ENCODE measurements around the gene KCNJ11. TPM values are rescaled to one million over a fixed set of nuclear protein-coding genes. Genes with fewer than 3 reads are reported as not detected.

Gene KCNJ11
- total and polyA plus RNA-seq, 2 of the 8 experiments (the other 6 are each of a cell fraction or from before 2014, with no cell fraction given): 3.8 to 6.3 TPM

DNA sequence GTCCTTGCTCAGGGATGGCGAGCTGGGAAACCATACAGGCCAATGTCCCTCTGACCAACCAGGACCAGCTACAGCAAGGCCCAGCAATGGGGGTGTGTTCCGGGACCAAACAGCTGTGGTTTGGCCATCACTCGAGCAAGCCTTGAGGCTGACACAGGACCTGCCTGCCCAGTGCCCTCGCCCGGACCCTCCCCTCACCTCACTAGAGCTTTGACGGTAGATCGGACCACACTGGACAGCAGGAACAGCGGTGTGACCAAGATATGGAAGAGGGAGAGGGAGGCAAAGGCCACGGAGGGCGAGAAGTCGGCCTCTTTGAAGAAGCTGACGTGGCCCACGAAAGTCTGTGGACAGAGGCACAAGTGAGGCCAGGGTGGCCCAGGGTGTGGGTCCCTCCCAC lies 42.2 kb upstream of the KCNJ11 start:
- no peaks in the 10 kb centered on the region for H3K79me2 ChIP-seq (ENCODE audit: control insufficient read depth in 1 of 2, insufficient read depth in 2 of 2, low read length in 2 of 2)
- no peak overlapping the region for H3K14ac ChIP-seq (ENCODE audit: insufficient read length)
- H4K5ac ChIP-seq (ENCODE audit: insufficient read length, low read depth, low read length): no peak overlapping the region
- H3K4me1 ChIP-seq (replicated peaks in 1 of 4; ENCODE audit: control insufficient read depth in 3 of 4, insufficient read depth in 4 of 4, low read length in 3 of 4): no peaks in the 10 kb centered on the region; a peak in 1 of 7 replicates
- peak overlapping the region; percentile 58; the same call in 1 of the 2 replicates for H4K8ac ChIP-seq (ENCODE audit: extremely low read depth, insufficient read depth, low read length)
- H3K18ac ChIP-seq (ENCODE audit: extremely low read depth, low read length): no peak overlapping the region
- H3K27me3 ChIP-seq (replicated peaks in 1 of 4; ENCODE audit: control insufficient read depth in 3 of 4, extremely low read depth in 1 of 4, insufficient read depth in 3 of 4, low read length in 3 of 4): no peaks in the 10 kb centered on the region
- WGBS, 2 experiments (ENCODE audit: extremely low coverage in 1 of 2, insufficient coverage in 1 of 2, insufficient read length in 1 of 2, insufficient replicate concordance in 2 of 2, low coverage in 1 of 2, low lambda C conversion rate in 2 of 2, missing lambda C conversion rate in 1 of 2): 87% methylated on average over 12 of the region's 13 CpGs; no CpG with 5 or more reads in 1 of the 2 experiments
- no peaks in the 10 kb centered on the region for H4K20me1 ChIP-seq (replicated peaks in 1 of 2; ENCODE audit: control insufficient read depth in 1 of 2, insufficient read depth in 2 of 2, low read length in 2 of 2)
- no peaks in the 10 kb centered on the region for H3K23me2 ChIP-seq (ENCODE audit: low read depth, low read length)
- H2BK120ac ChIP-seq (replicated peaks; ENCODE audit: low read depth, low read length): no peak overlapping the region
- no peaks in the 10 kb centered on the region for H3K79me1 ChIP-seq (ENCODE audit: low read depth, low read length)
- H2BK5ac ChIP-seq (ENCODE audit: low read depth, low read length): no peak overlapping the region
- no peak overlapping the region for H2BK20ac ChIP-seq (ENCODE audit: low read length)
- no peak overlapping the region for H3K4me2 ChIP-seq (ENCODE audit: insufficient read depth in 1 of 2, low read depth in 2 of 2, low read length in 2 of 2)
- no peaks in the 10 kb centered on the region for H3K36me3 ChIP-seq (ENCODE audit: control insufficient read depth in 2 of 4, insufficient read depth in 4 of 4, low read length in 3 of 4)
- H2AFZ ChIP-seq (ENCODE audit: low read length): no peak overlapping the region
- no peak overlapping the region for H3K27ac ChIP-seq (ENCODE audit: low read depth, low read length)
- no peak overlapping the region for H2BK15ac ChIP-seq (ENCODE audit: low read length)
- ChIA-PET CTCF (ENCODE audit: partially characterized antibody) (interaction anchor here (0.6 to 6.0 kb wide), 17 partner anchors 11 to 958 kb away, joined by 3 to 25 read pairs (median 5); partner anchors contain the start of gene KCNJ11), POLR2A (ENCODE audit: partially characterized antibody) (interaction anchor here (1.4 to 1.6 kb wide), 2 partner anchors 11 to 16 kb away, joined by 3 read pairs; no protein-coding TSS in a partner anchor)
- H3K4me3 ChIP-seq (ENCODE audit: extremely low read depth in 1 of 4, insufficient read depth in 2 of 4, low read depth in 3 of 4, low read length in 4 of 4): no peak overlapping the region
- DNase-seq (ENCODE audit: low read depth in 1 of 2, low spot score in 2 of 2) (no peak), FAIRE-seq (no peak)
- no peak overlapping the region for H2BK12ac ChIP-seq (ENCODE audit: low read depth, low read length)
- H3K23ac ChIP-seq (ENCODE audit: insufficient read length): no peak overlapping the region
- no peak overlapping the region for H2AK5ac ChIP-seq (ENCODE audit: low read depth, low read length)
- H3K56ac ChIP-seq (replicated peaks; ENCODE audit: insufficient read length, low read depth, low read length): no peak overlapping the region
- no peak overlapping the region for H3K4ac ChIP-seq (replicated peaks; ENCODE audit: insufficient read length, low read depth, low read length)
- H3K9me3 ChIP-seq (ENCODE audit: insufficient read depth in 2 of 2, low read depth in 1 of 2, low read length in 1 of 2): no peaks in the 10 kb centered on the region
- no peak overlapping the region for H3K9ac ChIP-seq (replicated peaks in 1 of 4; ENCODE audit: extremely low read depth in 1 of 4, low read depth in 3 of 4, low read length in 3 of 4)
- H4K91ac ChIP-seq (replicated peaks; ENCODE audit: insufficient read length, low read length): no peak overlapping the region
- no peak for TF ChIP-seq PHF8 (conservative IDR thresholded peaks at IDR 0.05; ENCODE audit: low read depth, low read length)
- TF ChIP-seq, protein P1, sequence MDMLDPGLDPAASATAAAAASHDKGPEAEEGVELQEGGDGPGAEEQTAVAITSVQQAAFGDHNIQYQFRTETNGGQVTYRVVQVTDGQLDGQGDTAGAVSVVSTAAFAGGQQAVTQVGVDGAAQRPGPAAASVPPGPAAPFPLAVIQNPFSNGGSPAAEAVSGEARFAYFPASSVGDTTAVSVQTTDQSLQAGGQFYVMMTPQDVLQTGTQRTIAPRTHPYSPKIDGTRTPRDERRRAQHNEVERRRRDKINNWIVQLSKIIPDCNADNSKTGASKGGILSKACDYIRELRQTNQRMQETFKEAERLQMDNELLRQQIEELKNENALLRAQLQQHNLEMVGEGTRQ (IDR thresholded peaks at IDR 0.05; ENCODE audit: low read length): no peak
- no peak for TF ChIP-seq RNF2 (IDR thresholded peaks at IDR 0.05; ENCODE audit: borderline replicate concordance, low read depth, low read length, missing control alignments, poor library complexity, severe bottlenecking)
- TF ChIP-seq YY1 (IDR thresholded peaks at IDR 0.05; ENCODE audit: low read depth, low read length): no peak
- no peak for TF ChIP-seq ASH2L (IDR thresholded peaks at IDR 0.05; ENCODE audit: low read length)
- no peak for TF ChIP-seq CBX8 (IDR thresholded peaks at IDR 0.05; ENCODE audit: borderline replicate concordance, low read depth, low read length)
- no peak for TF ChIP-seq BACH1 (IDR thresholded peaks at IDR 0.05; ENCODE audit: low read length)
- TF ChIP-seq RFX5 (IDR thresholded peaks at IDR 0.05; ENCODE audit: borderline replicate concordance, low read depth, low read length): no peak
- TF ChIP-seq KDM5A (IDR thresholded peaks at IDR 0.05; ENCODE audit: low read length): no peak
- no peak for TF ChIP-seq EZH2 (IDR thresholded peaks at IDR 0.05; ENCODE audit: low read depth, low read length, severe bottlenecking)
- no peak for TF ChIP-seq BCL11A (IDR thresholded peaks at IDR 0.05; ENCODE audit: low read depth in 2 of 2, low read length in 2 of 2)
- TF ChIP-seq TBP (IDR thresholded peaks at IDR 0.05; ENCODE audit: low read depth, low read length): no peak
- no peak for TF ChIP-seq HDAC2 (IDR thresholded peaks at IDR 0.05; ENCODE audit: borderline replicate concordance in 1 of 2, low read depth in 2 of 2, low read length in 2 of 2)
